Activated CD4-positive, CD25-positive, alpha-beta regulatory T cell treated with anti-CD3 and anti-CD28 coated beads, Interleukin-2, amount 50 U/mL, for 24 hours (primary cell): ENCODE results near the gene RCE1.

Experiments used
- ATAC-seq, 2 donors: fragments of 150-1000 bp; cut with Tn5 transposase; one replicate each; pipeline ENCODE4 v1.10.0; 2021; ENCODE audit warnings: mild to moderate bottlenecking in 1 of 2, moderate library complexity in 1 of 2

The RCE1 gene

DNA sequence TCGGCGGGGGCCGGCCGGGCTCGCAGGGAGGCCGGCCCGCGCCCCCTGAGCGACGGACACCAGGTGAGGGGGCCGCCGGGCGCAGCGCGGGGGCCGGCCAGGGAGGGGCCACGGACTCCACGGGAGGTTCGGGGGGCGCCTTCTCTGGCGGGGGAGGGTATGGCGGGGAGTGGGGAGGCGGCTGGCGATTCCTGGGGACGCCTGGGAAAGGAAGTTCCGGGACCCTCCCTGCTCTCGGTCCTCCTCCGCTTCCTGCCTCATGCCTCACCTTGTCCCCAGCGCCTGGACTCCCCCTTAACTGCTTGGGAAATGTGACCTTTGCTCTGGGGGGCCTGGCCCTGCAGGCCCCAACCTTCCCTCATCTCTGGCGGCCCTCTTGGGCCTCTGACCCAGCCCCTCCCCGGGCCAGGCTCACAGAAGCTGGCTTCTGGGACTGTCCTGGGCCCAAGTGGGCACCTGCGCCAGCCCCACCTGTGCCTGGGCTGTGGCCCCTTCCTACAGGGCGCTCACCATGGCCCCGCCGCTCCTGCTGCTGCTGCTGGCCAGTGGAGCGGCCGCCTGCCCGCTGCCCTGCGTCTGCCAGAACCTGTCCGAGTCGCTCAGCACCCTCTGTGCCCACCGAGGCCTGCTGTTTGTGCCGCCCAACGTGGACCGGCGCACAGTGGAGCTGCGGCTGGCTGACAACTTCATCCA is 14.1 kb downstream of the RCE1 start:
- ATAC-seq = no peak

DNA sequence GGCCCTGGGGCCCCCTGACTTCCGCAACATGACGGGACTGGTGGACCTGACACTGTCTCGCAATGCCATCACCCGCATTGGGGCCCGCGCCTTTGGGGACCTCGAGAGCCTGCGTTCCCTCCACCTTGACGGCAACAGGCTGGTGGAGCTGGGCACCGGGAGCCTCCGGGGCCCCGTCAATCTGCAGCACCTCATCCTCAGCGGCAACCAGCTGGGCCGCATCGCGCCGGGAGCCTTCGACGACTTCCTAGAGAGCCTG is 14.6 kb downstream of the RCE1 start:
- no peak for ATAC-seq

- ATAC-seq = no peak
Observed at GRCh38 chr11:66858186-66858938, 15.1 kb downstream of the RCE1 start.

- no peak for ATAC-seq
Observed at GRCh38 chr11:66858939-66859685, 15.9 kb downstream of the RCE1 start.

GRCh38 chr11:66859686-66860448 is 16.6 kb downstream of the RCE1 start:
- ATAC-seq = no peak

DNA sequence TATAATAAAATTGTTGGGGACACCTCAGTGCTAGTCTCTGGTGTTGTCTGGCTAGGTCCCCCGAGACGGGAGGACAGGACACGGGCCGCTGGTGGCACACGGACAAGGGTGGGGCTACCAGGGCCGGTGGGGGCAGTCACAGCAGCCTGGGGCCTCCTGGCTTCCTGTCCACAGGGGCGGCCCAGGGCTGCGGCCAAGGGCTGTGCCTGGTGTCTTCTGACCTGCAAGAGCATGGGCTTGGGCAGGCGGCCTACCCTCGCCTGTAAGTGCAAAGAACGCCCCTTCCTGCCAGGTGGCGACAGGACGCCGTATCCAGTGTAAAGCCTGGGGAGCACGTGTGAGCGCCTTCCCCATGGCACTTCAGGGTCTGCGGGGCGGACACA is 17.2 kb downstream of the RCE1 start:
- ATAC-seq = no peak

GRCh38 chr11:66861038-66861773 is 18.0 kb downstream of the RCE1 start:
- ATAC-seq = no peak

GRCh38 chr11:66861774-66862558 is 18.7 kb downstream of the RCE1 start:
- no peak for ATAC-seq

DNA sequence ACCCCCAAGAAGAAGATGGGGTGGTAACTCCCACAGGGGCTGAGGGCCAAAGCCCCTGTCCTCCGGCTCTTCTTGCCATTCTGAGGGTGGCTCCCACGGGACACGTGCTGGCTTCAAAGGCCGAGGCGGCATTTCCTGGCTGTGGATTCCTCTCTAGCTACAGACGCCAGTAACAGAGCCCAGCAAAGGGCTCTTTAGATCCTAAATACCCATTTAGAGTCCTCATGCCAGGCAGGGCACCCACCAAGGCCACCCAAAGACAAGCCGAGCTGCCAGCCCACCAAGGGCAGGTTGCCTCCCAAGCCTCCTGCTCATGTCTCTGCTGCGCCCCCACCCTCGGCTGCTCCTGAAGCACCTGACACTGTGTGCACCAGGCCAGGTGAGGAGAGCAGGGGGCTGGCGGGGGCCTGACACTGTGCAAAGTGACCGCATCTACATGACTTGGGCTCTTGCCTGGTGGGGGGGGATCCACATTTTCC is 19.4 kb downstream of the RCE1 start:
- no peak for ATAC-seq

DNA sequence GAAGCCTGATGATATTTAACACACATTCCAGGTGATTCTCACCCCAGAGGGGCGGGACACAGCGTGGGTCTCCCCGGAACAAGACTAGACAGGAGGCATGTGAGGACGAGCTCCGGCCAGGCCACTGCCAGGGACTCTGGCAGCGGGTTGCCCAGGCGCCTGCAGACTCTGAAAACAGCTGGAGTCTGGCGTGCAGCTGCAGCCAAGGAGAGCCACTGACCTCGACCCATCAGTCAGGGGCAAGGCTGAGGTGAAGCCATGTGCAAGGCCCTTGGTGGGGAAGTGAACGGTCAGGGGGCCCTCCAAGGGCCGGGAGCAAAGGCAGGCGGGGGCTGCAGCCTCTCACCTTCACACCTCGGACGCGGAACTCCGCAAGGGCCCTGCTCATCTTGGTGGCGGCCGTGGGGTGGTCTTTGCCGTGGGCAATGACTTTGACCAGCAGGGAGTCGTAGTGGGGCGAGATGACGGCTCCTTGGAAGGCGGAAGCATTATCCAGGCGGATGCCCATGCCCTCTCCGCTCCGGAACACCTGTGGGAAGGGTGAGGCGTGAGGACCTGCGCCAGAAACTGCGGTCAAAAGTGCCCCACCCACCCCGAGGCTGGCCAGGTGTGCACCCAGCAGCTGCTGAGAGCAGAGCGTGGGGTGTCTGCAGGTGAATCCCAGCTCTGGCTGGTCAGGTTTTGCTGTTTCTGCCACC is 20.3 kb downstream of the RCE1 start:
- no peak for ATAC-seq

DNA sequence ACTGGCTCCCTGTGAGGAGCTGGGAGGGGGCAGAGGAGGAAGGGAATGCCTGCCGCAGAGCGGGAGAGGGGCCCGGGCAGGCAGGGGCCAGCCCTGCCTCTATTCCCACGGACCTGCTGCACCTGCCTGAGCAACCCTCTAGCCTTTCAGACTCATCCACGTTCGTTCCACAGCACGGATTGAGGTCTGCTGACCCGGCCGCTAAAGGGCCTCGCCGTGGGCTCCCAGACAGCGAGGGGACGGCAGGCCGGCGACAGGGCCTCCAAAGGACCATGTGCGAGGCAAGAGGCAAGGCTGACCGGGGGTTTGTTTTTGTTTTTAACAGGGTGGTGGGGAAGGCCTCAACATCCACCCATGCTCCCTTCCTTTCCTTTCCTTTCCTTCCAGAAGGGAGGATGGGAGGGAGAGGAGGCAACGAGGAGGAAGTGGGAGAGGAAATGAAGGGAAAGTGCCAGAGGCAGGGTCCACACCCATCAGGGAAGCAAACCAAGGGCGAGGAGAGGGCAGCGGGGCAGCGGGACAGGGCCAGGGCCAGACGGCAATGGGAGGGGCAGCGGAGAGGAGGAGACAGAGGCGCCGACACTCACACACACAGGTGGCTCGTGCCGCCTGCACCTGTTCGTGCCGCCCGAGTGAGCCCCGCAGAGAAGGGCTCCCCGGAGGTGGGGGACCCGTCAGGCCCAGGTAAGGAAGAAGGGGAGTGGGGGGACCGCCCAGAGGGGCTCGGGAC is 21.1 kb downstream of the RCE1 start:
- ATAC-seq = no peak

DNA sequence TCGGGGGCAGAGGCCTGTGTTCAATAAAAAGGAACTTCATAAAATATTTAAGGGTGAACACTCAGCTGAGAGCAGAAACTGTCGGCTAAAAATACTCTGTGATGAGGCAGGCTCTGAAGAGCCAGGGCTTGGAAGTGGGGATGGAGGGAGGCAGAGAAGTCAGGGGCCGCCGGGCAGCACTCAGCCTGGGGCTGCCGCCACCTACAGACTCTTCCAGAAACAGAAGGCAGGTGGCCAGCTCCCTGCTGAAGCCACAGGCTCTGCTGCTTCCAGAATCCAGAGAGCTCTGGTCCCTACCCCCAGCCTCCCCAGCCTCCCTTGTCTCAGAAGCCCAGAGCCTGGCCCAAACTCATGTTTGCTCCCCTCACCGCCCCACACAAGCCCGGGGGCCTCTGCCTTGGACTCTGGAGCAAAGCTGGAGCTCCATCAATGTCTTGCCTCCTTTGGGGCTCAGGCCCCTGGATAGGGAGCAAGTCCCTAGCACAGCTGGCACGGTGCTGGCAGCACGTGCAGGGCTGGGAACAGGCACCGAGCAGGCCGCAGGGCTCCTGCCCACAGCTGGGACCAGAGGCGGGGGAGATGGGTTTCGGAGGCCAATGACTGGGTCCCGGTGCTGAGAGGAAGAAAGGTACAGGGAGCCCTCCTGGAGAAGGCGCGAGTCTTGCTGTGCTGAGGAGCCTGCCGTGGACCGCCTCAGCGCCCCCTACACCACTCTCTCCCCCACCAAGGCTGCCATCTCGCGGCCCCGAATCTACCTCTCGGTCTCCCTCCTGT is 21.9 kb downstream of the RCE1 start:
- no peak for ATAC-seq

DNA sequence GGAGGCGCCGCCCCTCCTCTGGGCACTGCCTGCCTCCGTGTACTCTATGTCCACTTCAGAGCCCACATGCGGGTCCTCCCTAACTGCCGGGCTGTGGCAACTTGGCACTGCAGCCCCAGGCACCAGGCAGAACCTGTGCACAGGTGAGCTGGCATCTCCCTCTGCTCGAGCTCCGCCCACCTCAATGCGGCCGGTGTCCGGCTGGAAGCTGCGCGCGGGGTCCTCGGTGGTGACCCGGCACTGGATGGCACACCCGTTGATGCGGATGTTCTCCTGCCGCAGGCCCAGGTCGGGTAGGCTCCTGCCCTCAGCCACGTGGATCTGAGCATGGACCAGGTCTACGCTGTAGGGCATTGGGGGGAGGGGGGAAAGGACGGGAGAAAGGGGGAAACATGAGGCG is 22.8 kb downstream of the RCE1 start:
- ATAC-seq = no peak

- ATAC-seq = no peak
Observed at GRCh38 chr11:66866511-66866986, 23.3 kb downstream of the RCE1 start.

DNA sequence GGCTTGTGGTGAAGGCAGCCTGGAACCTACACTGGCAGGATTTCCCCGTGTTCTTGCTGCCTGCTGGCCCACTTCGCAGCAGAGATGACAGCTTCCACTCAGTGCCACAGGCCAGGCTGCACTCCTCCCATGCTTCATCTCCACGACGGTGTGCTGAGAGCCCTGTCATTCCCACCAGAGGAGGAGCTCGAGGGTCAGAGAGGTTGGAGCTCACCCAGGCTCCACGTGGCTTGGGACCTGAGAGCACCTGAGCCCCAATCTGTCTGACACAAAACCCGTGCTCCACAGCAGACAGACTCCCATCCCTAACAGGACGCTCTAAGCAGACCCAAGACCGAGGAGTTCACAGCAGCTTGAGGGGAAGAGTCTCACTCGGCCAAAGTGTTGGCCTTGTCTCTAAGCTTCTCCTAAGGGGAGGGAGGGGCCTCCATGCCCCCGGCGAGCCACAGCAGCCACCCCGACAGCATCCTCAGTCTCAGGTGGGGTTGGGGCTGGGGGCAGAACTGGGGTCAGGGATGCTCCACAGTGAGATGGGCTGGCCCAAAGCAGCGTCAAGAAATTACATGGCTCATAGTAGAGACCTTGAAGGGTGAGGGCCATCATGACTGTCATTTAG is 24.3 kb downstream of the RCE1 start:
- no peak for ATAC-seq

- no peak for ATAC-seq
Observed at GRCh38 chr11:66868082-66868725, 25.0 kb downstream of the RCE1 start.

- peak; percentile 89 to 91 for ATAC-seq
Observed at GRCh38 chr11:66868726-66869566, 25.7 kb downstream of the RCE1 start.

DNA sequence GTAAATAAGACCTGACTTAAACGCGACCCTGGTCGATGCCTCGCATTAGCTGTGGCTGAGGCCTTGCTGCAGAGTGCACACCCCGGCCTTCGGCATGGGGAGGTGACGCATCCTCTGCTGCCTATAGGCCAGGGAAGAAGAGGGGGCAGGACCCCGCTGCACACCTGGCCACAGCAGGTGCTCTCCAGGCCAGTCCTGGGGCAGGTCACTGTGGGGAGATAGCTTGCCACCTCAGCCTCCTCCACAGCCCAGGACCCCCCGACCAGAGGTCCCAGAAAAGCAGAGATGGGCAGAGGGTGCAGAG is 26.3 kb downstream of the RCE1 start:
- no peak for ATAC-seq
